ENCODE data around the gene SYNRG.
A peak's percentile ranks its signal among the peaks of the same experiment; 100 is the strongest.

Gene SYNRG

DNA sequence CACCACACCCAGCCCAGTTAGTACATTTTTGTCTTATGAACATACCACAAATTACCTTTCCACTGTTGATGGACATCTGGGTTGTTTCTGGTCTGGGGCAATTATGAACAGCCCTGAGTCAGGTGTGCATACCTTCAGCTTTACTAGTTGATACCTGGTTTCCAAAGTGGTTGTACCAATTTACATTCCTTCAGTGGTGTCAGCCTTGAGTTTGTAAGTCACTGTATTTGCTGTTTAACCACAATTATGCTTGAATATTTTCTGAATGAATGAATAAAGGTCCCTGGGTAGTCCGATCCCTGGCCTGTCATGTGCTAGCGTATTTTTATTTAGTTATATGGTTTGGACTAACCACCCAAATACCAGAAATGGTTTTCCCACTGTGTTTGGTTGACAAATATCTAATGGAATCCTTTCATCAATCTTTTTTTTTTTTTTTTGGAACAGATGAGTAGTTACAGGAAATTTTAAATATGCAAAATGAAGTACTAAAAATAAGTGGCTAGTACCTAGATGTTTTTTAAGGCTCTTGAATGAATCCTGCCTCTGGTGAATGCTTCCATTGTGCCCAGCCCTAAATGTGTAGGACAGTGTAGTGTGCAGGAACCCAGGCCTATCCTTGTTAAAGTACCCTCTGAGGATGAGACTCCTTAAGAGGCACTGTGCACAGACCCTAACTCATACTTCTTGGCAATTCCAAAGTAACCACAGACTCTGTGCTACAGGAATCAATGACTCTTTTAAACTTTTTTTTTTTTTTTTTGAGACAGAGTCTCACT is 115.8 kb downstream of the SYNRG start:
- H3K4me3 ChIP-seq (ENCODE audit: low read length) = no peak overlapping the region
- peak; percentile 99 for DNase-seq (ENCODE audit: low read depth)
- TF ChIP-seq, protein P1, sequence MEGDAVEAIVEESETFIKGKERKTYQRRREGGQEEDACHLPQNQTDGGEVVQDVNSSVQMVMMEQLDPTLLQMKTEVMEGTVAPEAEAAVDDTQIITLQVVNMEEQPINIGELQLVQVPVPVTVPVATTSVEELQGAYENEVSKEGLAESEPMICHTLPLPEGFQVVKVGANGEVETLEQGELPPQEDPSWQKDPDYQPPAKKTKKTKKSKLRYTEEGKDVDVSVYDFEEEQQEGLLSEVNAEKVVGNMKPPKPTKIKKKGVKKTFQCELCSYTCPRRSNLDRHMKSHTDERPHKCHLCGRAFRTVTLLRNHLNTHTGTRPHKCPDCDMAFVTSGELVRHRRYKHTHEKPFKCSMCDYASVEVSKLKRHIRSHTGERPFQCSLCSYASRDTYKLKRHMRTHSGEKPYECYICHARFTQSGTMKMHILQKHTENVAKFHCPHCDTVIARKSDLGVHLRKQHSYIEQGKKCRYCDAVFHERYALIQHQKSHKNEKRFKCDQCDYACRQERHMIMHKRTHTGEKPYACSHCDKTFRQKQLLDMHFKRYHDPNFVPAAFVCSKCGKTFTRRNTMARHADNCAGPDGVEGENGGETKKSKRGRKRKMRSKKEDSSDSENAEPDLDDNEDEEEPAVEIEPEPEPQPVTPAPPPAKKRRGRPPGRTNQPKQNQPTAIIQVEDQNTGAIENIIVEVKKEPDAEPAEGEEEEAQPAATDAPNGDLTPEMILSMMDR (conservative IDR thresholded peaks at IDR 0.05; ENCODE audit: low read length) = no peak

DNA sequence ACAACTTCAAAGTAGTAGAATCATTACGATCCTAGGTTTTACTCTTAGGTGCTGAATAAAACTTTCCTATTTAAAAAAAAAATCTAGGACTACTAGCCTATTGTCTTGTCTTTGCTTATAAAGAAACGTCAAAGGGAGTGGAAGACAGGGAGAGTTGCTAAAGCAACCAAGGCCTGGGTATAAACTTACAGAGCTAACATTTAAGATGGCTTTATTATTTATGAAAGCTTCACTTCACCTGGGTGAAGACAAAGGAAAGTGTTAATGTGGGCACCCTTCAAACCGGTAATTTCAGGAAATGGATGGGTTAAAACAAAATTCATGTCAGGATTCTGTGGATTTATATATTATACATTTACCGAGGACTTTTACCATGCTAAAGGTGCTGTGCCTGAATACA is 117.1 kb downstream of the SYNRG start:
- peak overlapping the region; percentile 65 for H3K4me3 ChIP-seq (ENCODE audit: low read length)
- no peak for DNase-seq (ENCODE audit: low read depth)
- TF ChIP-seq, protein P1 (conservative IDR thresholded peaks at IDR 0.05; ENCODE audit: low read length) = no peak

DNA sequence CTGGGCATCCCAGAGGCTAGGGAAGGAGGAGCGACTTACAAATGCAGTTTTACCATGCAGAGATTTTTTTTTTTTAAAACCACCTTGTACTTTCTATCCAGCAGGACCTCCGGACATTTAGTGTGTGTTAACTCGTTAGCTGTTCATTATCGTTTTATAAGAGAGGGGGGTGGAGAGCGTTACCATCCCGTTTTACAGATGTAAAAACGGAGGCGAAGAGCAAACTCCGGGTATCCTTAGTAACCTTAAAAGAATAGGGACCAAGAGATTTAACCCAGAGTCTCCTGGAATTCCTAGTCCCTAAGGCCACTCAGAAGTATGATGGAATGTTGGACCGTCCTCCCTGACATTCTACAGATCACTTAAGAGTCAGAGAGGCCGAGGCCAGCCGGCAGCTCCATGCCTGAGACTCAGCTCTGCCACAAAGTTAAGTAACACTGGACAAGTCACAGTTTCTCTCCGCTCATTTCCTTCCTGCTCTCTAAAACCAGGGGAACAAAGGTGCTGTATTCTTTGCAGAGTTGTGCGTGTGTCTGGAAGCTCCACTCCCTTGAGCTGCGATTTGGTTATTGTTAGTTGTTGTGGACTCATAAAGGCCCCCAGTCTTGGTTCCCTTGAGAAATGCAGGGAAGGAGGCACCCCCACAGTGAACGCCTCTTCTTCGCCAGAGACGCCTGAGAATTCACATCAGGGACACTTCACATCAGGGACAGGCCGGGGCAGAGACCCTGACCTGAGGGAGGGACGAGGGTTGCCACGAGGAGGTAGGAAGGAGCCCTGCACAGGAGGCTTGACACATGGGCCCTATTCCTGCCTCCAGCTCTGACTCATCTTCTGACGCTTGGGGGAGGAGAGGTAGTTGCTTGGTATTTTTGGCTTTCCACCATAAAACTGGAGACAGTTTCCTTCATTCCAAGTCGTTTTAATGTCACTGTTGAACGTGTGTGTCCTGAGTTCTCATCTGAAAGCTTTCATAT is 118.3 kb downstream of the SYNRG start:
- TF ChIP-seq, protein P1 (conservative IDR thresholded peaks at IDR 0.05; ENCODE audit: low read length) = no peak; the same call in 1 of the 2 replicates
- peak; percentile 90 for DNase-seq (ENCODE audit: low read depth)
- peak overlapping the region; percentile 65 for H3K4me3 ChIP-seq (ENCODE audit: low read length)

DNA sequence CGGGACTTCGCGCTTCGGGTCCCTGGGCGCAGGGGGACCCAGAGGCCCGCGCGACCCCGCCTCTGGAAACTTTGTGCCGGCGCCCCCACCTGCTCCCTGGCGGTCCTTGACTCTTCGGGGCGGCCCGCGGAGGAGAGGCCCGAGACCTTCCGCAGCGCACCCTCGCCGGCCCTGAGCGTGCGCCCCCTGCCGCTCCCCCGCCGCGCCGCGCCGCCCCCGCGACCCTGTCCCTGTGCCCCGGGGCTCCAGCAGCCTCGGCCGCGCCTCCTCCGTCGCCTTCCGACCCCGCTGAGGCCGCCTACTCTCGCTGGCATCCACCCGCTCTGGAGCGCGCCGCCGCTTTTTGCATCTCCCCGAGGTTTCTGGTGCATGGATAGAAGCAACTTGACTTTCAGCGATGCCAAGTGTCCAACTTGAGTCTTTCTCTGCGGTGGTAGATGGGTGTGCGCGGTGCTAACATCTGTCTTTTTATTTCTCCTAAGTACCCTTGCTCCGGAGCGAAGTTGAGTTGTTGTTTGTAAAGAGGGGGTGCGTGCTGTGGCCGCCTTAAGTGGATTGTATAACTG is 119.1 kb downstream of the SYNRG start:
- peak; percentile 56 for DNase-seq (ENCODE audit: low read depth)
- H3K4me3 ChIP-seq (ENCODE audit: low read length) = peak overlapping the region; percentile 65
- TF ChIP-seq, protein P1 (conservative IDR thresholded peaks at IDR 0.05; ENCODE audit: low read length) = no peak

DNA sequence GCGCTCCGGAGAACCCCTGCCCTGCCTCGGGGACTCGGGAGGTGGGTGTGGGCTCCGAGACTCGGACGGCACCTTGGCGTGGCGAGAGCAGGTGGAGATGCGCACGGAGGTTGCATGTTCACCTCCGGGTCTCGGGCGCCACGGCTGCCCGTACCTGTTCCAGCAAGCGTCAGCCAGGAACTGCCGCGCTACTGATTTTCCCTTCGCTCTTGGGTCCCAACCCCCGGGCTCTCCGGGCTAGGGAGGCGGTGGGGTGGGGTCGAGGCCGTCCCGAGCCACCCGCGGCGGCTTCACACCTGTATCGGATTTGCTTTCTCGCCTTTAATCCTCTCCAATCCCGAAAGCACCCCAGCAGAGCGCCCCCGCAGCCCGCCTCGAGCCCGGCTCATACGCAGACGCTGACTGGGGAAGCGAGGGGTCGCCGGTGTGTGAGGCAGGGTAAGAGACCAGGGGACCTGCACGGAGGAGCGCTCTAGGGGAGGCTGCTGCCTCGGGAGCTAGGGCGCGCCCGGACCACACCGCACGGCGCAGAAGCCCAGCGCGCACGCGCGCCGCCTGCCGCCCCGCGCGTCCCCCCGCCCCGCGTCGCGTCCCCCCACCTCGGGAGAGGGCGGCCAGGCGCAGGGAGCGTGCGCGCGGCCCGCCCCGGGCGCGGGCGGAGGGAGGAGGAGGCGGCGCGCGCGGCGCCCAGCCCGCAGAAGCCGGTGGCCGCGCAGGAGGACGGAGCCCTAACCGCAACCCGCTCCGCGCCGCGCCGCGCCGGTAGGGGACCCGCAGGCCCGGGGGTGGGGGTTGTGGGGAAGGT is 119.8 kb downstream of the SYNRG start, which contains the start of gene DUSP14:
DUSP14 (plus strand) TSS at position 695 of the 805 bp plus-strand sequence. CDS start 22,382 bp downstream, outside the sequence.
- H3K4me3 ChIP-seq (ENCODE audit: low read length) = peak within 1 kb of the TSS; percentile 87
- TF ChIP-seq, protein P1 (conservative IDR thresholded peaks at IDR 0.05; ENCODE audit: low read length) = no peak
- peak; percentile 80 for DNase-seq (ENCODE audit: low read depth)

DNA sequence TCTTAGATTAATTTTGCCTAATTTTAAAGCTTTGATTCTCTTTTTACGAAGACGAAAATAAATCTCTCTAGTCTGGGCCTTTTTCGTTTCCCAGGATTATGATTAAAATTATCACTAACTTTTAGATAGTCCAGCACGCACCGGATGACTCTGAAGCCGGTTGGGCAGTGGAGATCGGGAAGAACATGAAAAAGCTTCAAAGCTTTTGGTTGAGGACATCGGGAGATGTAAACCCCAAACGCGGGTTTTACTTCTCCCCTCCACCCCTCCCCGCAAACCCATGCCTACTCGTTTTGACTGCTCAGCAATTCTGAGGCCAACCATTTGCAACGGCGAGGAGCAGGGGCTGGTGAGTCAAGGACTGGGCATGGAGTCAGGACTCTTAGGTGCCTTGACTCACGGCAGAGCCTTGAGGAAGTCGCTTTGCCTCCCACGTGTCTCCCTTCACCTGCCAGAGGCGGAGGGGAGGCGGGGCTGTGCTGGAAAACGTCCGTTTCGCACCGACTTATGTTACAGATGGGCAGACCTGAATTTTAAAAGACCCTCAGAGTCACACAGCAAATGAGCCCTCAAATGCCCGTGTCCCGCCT is 120.5 kb downstream of the SYNRG start:
- H3K4me3 ChIP-seq (ENCODE audit: low read length) = peak overlapping the region; percentile 87
- TF ChIP-seq, protein P1 (conservative IDR thresholded peaks at IDR 0.05; ENCODE audit: low read length) = no peak
- DNase-seq (ENCODE audit: low read depth) = peak; percentile 95

Measured in AG10803 (cell line).